Endothelial cell of umbilical vein (primary cell): ENCODE measurements around the gene FRZB. TPM values are rescaled to one million over a fixed set of nuclear protein-coding genes. Genes with fewer than 3 reads are reported as not detected.
"Not testable (repeated sequence)": the region's sequence is repeated elsewhere in the genome, so short reads cannot be mapped to it uniquely, and the experiment has no call there.

Source experiments
- BruUV-seq: library from RNA; stranded (reverse); fragments of 400-500 nt; replicated peaks from 2 replicates; lab custom pipeline; 2021; lab: Mats Ljungman, UMichigan
- CTCF ChIA-PET: fragments of 300-600, 350-600 bp; sonication (Branson Sonifier 250); formaldehyde crosslinking; loops from one replicate; lab custom pipeline; 2021; ENCODE audit warnings: antibody characterized with exemption, inconsistent platforms; lab: Charles Lee
- POLR2A ChIA-PET: fragments of 300-600, 350-600 bp; sonication (Branson Sonifier 250); formaldehyde crosslinking; loops from one replicate; lab custom pipeline; 2021; ENCODE audit warnings: antibody characterized with exemption, inconsistent platforms; lab: Charles Lee
- DNase-seq: peaks from one replicate; pipeline ENCODE4 v3.0.0-alpha.2; 2011; ENCODE audit warnings: low read depth, low spot score
- FAIRE-seq: peaks from 2 replicates; lab custom pipeline; 2011; peaks lifted over from hg19 to GRCh38; lab: Jason Lieb, UNC
- H2AFZ ChIP-seq: 2 replicates; pipeline ENCODE4 v1.6.0; 2012; ENCODE audit warnings: low read depth, low read length, control low read depth, inconsistent platforms
- H3K27ac ChIP-seq: 2 replicates; pipeline ENCODE4 v1.5.1; 2011; ENCODE audit warnings: low read depth, mild to moderate bottlenecking, control low read depth, low read length, moderate library complexity; ENCODE audit not compliant: insufficient read depth
- H3K27me3 ChIP-seq, 2 experiments: 2 replicates each; pipeline versions ENCODE4 v1.6.0 to v1.6.1; 2011; ENCODE audit warnings: low read length in 2 of 2, mixed read lengths in 1 of 2; ENCODE audit not compliant: control insufficient read depth in 2 of 2, insufficient read depth in 2 of 2
- H3K36me3 ChIP-seq, 2 experiments: 2 replicates in 1 of 2; 3 replicates in 1 of 2; pipeline ENCODE4 v1.5.1; 2011; ENCODE audit warnings: low read length in 2 of 2, mild to moderate bottlenecking in 1 of 2, moderate library complexity in 1 of 2; ENCODE audit not compliant: control insufficient read depth in 2 of 2, insufficient read depth in 2 of 2; ENCODE audit errors: extremely low read depth in 1 of 2
- H3K4me1 ChIP-seq: 3 replicates; pipeline ENCODE4 v1.5.1; 2011; ENCODE audit warnings: mild to moderate bottlenecking, low read length; ENCODE audit not compliant: control insufficient read depth, insufficient read depth; ENCODE audit errors: extremely low read depth
- H3K4me2 ChIP-seq: 2 replicates; pipeline ENCODE4 v1.6.1; 2011; ENCODE audit warnings: low read length, control low read depth, mixed read lengths; ENCODE audit not compliant: insufficient read depth
- H3K4me3 ChIP-seq, 3 experiments: fragments of 200-600 bp in 1 of 3; sonication (generic), shearing (Covaris generic) in 1 of 3; replicated peaks in 1 of 3; 2 replicates each; pipeline ENCODE4 v1.5.1; 2011 to 2016; ENCODE audit warnings: control low read depth in 3 of 3, low read length in 3 of 3, mild to moderate bottlenecking in 2 of 3, inconsistent platforms in 1 of 3, low read depth in 1 of 3, moderate library complexity in 1 of 3; ENCODE audit not compliant: insufficient read depth in 1 of 3
- H3K79me2 ChIP-seq: 2 replicates; pipeline ENCODE4 v1.6.0; 2012; ENCODE audit warnings: low read length, inconsistent platforms; ENCODE audit not compliant: control insufficient read depth, insufficient read depth
- H3K9ac ChIP-seq: replicated peaks from 2 replicates; pipeline ENCODE3; 2011; ENCODE audit warnings: low read length, control low read depth; ENCODE audit not compliant: insufficient read depth; ENCODE audit errors: extremely low read depth
- H3K9me1 ChIP-seq: replicated peaks from 3 replicates; pipeline ENCODE4 v1.6.0; 2011; ENCODE audit warnings: mild to moderate bottlenecking, low read length; ENCODE audit not compliant: control insufficient read depth, insufficient read depth; ENCODE audit errors: extremely low read depth
- H3K9me3 ChIP-seq: replicated peaks from 2 replicates; pipeline ENCODE4 v1.5.1; 2012; ENCODE audit warnings: low read length, inconsistent platforms; ENCODE audit not compliant: control insufficient read depth, insufficient read depth
- H4K20me1 ChIP-seq: replicated peaks from 2 replicates; pipeline ENCODE3; 2011; ENCODE audit warnings: mild to moderate bottlenecking, low read length; ENCODE audit not compliant: control insufficient read depth, insufficient read depth; ENCODE audit errors: extremely low read depth
- EZH2 ChIP-seq: IDR thresholded peaks from 2 replicates; pipeline ENCODE4 v1.6.1; 2012; ENCODE audit warnings: borderline replicate concordance, low read depth, mild to moderate bottlenecking, moderate library complexity, low read length, inconsistent platforms; ENCODE audit not compliant: severe bottlenecking
- GATA2 ChIP-seq: IDR thresholded peaks from 2 replicates; pipeline ENCODE4 v1.7.0; 2011; ENCODE audit warnings: low read depth, mild to moderate bottlenecking, moderate library complexity, mixed read lengths, low read length; ENCODE audit not compliant: insufficient read length, insufficient read depth
- MAX ChIP-seq: IDR thresholded peaks from 2 replicates; pipeline ENCODE4 v1.6.1; 2011; ENCODE audit not compliant: insufficient read depth, insufficient read length
- MYC ChIP-seq: IDR thresholded peaks from one replicate; pipeline ENCODE4 v1.6.1; 2011; ENCODE audit warnings: mild to moderate bottlenecking, low read depth, low read length
- dilution Hi-C: fragments of 300-500 bp; cut with MboI; formaldehyde crosslinking; loops from one replicate; pipeline ENCODE4 v1.15.0; 2019; ENCODE audit warnings: low sequenced_read_pairs; ENCODE audit not compliant: extremely low pct_ligation_motif_present
- intact Hi-C: fragments of 100-400 bp; cut with micrococcal nuclease; formaldehyde crosslinking; loops from one replicate; pipeline ENCODE4 v1.10.0; 2022
- polyA plus RNA-seq, 4 experiments: library from polyadenylated mRNA; depleted of rRNA in 3 of 4; stranded (reverse) in 3 of 4; unstranded in 1 of 4; fragments of >200 nt; gene quantifications; 2 replicates each; pipeline versions ENCODE4 v1.2.1 to v1.2.3, GENCODE V29; 2011 to 2012; ENCODE audit warnings: missing spikeins in 1 of 4
- total RNA-seq: library from RNA; stranded (reverse); gene quantifications from 2 replicates; pipeline ENCODE4 v1.2.3, GENCODE V29; 2021
- TF ChIP-seq, protein P1 (sequence below), 2 donors: IDR thresholded peaks; 1 replicate in 1 of 2; 2 replicates in 1 of 2; pipeline ENCODE4 v1.5.1; 2011; ENCODE audit warnings: low read length in 2 of 2, mild to moderate bottlenecking in 2 of 2, moderate library complexity in 2 of 2, control low read depth in 1 of 2, inconsistent platforms in 1 of 2, low read depth in 1 of 2; ENCODE audit not compliant: insufficient read depth in 1 of 2; ENCODE audit errors: extremely low read depth in 1 of 2

FRZB gene
- total and polyA plus RNA-seq, 2 donors (not counting 3 experiments of a cell fraction or from before 2014, with no cell fraction given), result 0.04 TPM; not detected in 1

DNA sequence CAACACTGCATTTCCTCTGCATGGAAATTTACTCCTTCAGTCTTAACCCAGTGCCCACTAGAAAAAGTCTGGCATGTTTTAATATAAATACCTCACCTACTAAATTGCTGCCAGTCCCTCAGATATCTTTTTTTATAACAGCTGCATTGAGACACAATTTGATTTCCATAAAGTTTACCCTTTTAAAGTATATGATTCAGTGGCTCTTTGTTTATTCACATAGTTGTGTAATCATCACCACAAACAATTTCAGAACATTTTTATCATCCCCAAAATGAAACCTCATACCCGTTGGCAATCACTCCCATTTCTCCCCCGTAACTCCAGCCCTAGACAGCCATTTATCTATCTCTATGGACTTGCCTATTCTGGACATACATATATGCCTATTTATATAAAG lies 17.0 kb upstream of the FRZB start:
- H3K4me3 ChIP-seq, result no peak overlapping the region
- H3K9me1 ChIP-seq, result no peaks in the 10 kb centered on the region
- no peaks in the 10 kb centered on the region for H3K79me2 ChIP-seq
- H3K4me1 ChIP-seq, result no peaks in the 10 kb centered on the region
- no peaks in the 10 kb centered on the region for H3K27me3 ChIP-seq
- BruUV-seq, result no TSS peak
- H4K20me1 ChIP-seq, result no peaks in the 10 kb centered on the region
- CTCF ChIA-PET, result no interaction called here
- no peak overlapping the region for H3K27ac ChIP-seq
- H3K4me2 ChIP-seq, result no peak overlapping the region
- no peak for TF ChIP-seq EZH2
- TF ChIP-seq GATA2, result no peak
- no peak for TF ChIP-seq MAX
- TF ChIP-seq, protein P1, sequence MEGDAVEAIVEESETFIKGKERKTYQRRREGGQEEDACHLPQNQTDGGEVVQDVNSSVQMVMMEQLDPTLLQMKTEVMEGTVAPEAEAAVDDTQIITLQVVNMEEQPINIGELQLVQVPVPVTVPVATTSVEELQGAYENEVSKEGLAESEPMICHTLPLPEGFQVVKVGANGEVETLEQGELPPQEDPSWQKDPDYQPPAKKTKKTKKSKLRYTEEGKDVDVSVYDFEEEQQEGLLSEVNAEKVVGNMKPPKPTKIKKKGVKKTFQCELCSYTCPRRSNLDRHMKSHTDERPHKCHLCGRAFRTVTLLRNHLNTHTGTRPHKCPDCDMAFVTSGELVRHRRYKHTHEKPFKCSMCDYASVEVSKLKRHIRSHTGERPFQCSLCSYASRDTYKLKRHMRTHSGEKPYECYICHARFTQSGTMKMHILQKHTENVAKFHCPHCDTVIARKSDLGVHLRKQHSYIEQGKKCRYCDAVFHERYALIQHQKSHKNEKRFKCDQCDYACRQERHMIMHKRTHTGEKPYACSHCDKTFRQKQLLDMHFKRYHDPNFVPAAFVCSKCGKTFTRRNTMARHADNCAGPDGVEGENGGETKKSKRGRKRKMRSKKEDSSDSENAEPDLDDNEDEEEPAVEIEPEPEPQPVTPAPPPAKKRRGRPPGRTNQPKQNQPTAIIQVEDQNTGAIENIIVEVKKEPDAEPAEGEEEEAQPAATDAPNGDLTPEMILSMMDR (IDR thresholded peaks at IDR 0.05; ENCODE audit: extremely low read depth in 1 of 2, insufficient read depth in 1 of 2, low read depth in 1 of 2, low read length in 2 of 2), result no peak
- no peak for TF ChIP-seq MYC
- H3K36me3 ChIP-seq, result no peaks in the 10 kb centered on the region
- POLR2A ChIA-PET, result no interaction called here
- intact Hi-C loops, result no loop called here
- dilution Hi-C loops, result no loop called here
- FAIRE-seq (no peak), DNase-seq (no peak)
- no peak overlapping the region for H3K9ac ChIP-seq
- no peak overlapping the region for H2AFZ ChIP-seq
- no peaks in the 10 kb centered on the region for H3K9me3 ChIP-seq

DNA sequence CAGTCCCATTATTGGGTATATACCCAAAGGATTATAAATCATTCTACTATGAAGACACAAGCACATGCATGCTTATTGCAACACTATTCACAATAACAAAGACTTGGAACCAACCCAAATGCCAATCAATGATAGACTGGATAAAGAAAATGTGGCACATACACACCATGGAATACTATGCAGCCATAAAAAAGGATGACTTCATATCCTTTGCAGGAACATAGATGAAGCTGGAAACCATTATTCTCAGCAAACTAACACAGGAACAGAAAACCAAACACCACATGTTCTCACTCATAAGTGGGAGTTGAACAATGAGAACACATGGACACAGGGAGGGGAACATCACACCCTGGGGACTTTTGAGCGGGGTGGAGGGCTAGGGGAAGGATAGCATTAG lies 13.7 kb upstream of the FRZB start:
- H2AFZ ChIP-seq, H3K36me3 ChIP-seq, H3K4me2 ChIP-seq, H4K20me1 ChIP-seq, H3K4me3 ChIP-seq, dilution Hi-C loops, H3K9me1 ChIP-seq, H3K27me3 ChIP-seq, intact Hi-C loops, H3K9ac ChIP-seq, H3K27ac ChIP-seq, DNase-seq, H3K4me1 ChIP-seq, H3K79me2 ChIP-seq, FAIRE-seq, POLR2A ChIA-PET, H3K9me3 ChIP-seq, BruUV-seq: not testable (repeated sequence)
- CTCF ChIA-PET, result interaction anchor here (1.3 kb wide), 1 partner anchor 13 kb away, joined by 3 read pairs; the partner anchor contains the start of gene FRZB

GRCh38 chr2:182876653-182877052 lies 10.2 kb upstream of the FRZB start:
- H2AFZ ChIP-seq, H3K27me3 ChIP-seq, H3K4me3 ChIP-seq, H3K9ac ChIP-seq, H4K20me1 ChIP-seq, H3K27ac ChIP-seq, intact Hi-C loops, POLR2A ChIA-PET, H3K4me1 ChIP-seq, dilution Hi-C loops, H3K9me3 ChIP-seq, H3K4me2 ChIP-seq, H3K79me2 ChIP-seq, H3K9me1 ChIP-seq, BruUV-seq, H3K36me3 ChIP-seq, DNase-seq, FAIRE-seq: not testable (repeated sequence)
- CTCF ChIA-PET, result interaction anchor here (0.9 to 1.9 kb wide), 2 partner anchors 10 to 81 kb away, joined by 3 to 4 read pairs; no protein-coding TSS in a partner anchor
